GM12872 (cell line): Measurements from ENCODE around the gene MAP4.

Experiments
- TF ChIP-seq, protein P1 (sequence below): IDR thresholded peaks from 3 replicates; pipeline ENCODE4 v1.5.1; 2011; ENCODE audit warnings: low read depth, mild to moderate bottlenecking, low read length, moderate library complexity; ENCODE audit not compliant: insufficient read depth

The MAP4 gene

DNA sequence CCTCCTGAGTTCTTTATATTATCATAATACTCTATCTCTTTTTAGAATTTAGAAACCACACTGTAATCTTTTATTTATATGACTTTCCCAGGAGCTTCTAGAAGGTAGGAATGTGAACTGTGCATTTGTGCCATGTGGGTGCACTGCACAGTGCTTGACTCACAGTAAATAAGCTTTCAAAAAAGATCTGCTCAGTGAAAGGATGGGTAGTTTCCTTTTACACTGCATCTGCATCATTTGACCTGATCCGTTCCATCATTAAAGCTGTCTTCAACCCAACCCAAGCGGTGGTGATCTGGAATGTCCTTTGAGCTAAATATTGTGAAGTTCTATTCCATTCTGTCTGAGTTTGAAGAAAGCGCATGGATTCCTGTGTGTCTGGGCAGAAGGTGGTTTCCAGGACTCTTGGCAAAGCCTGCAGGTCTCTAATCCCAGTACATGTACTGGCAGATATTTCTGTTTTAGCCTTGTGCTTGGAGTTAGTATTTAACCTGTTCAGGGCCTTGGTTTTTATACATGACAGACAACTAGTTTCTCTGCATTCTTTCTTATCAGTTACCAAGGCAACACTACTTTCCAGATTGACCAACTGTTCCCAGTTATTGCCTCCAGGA lies 116.6 kb downstream of the MAP4 start:
- TF ChIP-seq, protein P1, sequence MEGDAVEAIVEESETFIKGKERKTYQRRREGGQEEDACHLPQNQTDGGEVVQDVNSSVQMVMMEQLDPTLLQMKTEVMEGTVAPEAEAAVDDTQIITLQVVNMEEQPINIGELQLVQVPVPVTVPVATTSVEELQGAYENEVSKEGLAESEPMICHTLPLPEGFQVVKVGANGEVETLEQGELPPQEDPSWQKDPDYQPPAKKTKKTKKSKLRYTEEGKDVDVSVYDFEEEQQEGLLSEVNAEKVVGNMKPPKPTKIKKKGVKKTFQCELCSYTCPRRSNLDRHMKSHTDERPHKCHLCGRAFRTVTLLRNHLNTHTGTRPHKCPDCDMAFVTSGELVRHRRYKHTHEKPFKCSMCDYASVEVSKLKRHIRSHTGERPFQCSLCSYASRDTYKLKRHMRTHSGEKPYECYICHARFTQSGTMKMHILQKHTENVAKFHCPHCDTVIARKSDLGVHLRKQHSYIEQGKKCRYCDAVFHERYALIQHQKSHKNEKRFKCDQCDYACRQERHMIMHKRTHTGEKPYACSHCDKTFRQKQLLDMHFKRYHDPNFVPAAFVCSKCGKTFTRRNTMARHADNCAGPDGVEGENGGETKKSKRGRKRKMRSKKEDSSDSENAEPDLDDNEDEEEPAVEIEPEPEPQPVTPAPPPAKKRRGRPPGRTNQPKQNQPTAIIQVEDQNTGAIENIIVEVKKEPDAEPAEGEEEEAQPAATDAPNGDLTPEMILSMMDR = no peak

DNA sequence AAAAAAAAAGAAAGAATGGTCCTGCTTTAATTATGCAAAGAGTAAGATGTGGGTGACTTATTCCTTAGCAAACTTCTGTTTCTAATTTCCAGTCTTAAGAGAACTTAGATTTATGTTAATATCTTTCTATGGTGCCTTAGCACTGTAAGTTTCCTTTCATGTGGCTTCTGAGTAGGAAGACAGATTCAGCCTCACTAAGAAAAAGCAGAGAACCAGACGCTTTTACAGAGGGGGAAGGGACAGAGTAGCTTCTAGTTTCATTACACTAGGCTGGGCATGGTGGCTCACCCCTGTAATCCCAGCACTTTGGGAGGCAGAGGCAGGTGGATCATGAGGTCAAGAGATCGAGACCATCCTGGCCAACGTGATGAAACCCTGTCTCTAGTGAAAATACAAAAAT lies 118.3 kb downstream of the MAP4 start:
- TF ChIP-seq, protein P1 = no peak

DNA sequence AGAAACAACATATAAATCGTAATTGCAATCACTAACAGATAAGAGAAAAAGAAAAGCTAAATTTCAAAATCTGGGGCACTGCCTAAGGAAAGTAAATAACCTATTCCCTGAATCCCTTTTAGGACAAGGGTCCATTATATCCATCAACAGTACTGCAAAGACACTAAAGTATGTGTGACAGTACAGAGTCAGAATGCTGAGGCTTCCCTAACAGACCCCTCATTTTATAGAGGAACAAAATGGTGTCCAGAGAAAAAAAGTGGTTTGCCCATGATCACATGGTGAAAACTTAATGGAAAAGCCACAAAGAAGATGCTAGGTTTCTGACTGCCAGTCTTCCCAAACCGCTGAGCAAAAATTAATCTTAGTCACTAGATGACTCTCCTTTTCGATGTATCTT lies 119.5 kb downstream of the MAP4 start:
- TF ChIP-seq, protein P1 = no peak

DNA sequence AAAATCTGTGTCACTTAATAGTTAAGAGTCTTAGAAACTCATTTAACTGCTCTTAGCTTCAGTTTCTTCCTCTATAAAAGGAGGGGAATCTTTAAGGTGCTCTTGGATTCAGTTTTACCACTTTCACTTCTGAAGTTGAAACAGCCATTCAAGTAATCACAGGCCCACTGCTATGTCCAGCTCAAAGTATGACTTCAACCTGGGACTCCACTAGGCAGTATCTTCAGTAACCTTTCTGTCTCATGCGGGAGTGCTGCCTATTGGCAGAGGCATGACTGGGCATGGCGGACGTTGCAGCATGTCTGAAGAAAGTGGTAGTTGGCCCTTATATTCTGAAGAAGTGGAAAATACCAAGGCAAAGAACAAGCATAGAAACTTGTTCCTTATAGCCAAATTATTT lies 121.0 kb downstream of the MAP4 start:
- TF ChIP-seq, protein P1 = no peak

DNA sequence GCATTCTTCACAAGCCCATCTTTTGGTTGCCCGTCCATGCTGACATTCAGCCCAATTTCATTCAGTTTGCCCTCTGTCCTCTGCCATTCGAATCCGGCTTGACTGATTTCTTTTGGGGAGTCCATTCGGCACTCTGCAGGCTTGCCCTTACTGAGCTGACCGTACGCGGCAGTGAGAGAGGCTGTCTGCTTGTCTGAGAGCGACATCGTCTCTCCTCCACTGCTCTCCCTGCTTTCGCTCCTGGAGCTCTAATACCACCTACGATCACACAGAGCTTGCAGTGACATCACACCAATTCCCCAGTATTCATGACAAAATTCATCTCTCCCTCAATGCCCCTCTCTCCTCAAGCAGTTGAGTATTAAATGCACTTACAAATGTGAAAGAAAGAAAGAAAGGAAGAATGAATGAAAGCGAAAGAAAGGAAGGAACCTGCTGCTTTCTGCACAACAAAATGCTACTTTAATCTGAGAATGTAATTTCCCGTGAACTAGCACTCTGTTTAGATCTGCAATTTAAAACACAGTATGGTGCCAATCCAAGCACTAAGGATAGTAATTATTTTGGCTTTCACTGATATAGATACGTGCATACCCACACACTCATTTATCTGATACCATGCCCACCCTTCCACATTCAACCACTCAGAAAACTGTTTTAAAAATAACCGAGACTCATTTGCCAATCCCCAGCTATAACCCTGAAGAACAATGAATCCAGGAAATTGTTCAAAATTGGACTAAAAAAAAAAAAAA lies 123.8 kb downstream of the MAP4 start:
- TF ChIP-seq, protein P1 = no peak

DNA sequence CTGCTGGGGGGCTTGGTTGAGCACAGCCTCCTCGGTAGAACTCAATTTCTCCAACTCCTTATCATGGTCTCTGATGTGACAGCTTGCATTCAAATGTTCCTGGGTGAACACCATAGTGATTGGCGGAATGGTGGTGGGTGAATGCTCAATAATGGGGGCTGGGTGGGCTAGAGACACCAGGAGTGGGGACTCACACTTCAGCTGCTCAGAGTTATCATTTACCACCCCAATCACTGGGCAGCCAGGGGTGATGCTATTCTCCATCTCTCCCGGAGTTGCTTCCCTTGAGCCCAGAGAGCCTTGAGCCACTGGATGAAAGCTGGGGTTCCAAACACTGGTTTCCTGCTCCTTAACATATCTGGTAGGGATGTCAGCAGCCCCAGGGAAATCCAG lies 124.6 kb downstream of the MAP4 start:
- TF ChIP-seq, protein P1 = no peak

DNA sequence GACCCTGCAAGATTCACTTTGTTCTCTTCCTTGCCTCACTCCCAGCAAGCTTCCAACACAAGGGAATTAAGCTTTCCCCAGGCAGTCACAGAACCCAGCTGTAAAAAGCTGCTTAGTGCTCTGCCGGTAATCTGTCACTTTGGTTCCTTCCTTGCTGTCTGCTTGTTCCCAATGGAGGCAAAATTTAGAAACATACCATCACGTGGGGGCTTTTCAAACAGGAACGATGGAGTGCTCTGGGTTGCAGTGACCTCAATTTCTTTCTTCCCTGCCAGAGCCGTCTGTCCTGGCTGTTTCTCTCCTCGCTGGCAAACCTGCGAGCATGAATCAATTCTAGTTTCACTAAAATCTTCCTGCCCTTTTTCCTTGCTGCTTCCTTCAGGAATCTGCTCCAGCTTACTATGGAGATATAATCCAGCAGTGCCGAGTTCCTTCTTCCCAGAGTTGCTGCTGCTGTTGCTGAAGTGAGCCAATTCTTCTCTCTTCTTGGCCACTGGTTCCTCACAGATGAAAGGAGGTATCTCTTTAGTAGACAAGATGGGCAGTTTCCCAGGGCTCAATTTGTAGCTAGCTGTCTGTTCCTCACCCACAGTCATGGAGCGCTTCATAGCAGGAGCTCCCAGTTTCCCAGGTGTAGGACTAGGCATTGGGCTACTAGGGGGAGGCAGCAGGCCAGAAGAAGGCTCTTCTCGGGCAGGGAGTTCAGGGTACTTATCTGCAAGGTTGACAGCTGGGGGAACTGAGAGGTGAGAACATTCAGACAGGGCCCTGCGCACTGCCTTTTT lies 125.2 kb downstream of the MAP4 start:
- TF ChIP-seq, protein P1 = no peak
